ENCODE results near the gene FOXO1.

- TF ChIP-seq, protein P1, sequence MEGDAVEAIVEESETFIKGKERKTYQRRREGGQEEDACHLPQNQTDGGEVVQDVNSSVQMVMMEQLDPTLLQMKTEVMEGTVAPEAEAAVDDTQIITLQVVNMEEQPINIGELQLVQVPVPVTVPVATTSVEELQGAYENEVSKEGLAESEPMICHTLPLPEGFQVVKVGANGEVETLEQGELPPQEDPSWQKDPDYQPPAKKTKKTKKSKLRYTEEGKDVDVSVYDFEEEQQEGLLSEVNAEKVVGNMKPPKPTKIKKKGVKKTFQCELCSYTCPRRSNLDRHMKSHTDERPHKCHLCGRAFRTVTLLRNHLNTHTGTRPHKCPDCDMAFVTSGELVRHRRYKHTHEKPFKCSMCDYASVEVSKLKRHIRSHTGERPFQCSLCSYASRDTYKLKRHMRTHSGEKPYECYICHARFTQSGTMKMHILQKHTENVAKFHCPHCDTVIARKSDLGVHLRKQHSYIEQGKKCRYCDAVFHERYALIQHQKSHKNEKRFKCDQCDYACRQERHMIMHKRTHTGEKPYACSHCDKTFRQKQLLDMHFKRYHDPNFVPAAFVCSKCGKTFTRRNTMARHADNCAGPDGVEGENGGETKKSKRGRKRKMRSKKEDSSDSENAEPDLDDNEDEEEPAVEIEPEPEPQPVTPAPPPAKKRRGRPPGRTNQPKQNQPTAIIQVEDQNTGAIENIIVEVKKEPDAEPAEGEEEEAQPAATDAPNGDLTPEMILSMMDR (IDR thresholded peaks at IDR 0.05 in 4 of 5, conservative IDR thresholded peaks at IDR 0.05 in 1 of 5) = no peak
- no peak for TF ChIP-seq POLR2A (IDR thresholded peaks at IDR 0.05)
These were observed 58.1 kb downstream of the FOXO1 start for GRCh38 chr13:40608308-40608707.

Measured in gastrocnemius medialis (tissue), 4 donors.